ENCODE measurements around the gene LRWD1. TPM values are rescaled to one million over a fixed set of nuclear protein-coding genes. Genes with fewer than 3 reads are reported as not detected.
"Not testable (repeated sequence)": the region's sequence is repeated elsewhere in the genome, so short reads cannot be mapped to it uniquely, and the experiment has no call there.

LRWD1 gene
- total RNA-seq, 4 donors from 2014 or later = 7.0 to 9.2 (median 8.1) TPM

DNA sequence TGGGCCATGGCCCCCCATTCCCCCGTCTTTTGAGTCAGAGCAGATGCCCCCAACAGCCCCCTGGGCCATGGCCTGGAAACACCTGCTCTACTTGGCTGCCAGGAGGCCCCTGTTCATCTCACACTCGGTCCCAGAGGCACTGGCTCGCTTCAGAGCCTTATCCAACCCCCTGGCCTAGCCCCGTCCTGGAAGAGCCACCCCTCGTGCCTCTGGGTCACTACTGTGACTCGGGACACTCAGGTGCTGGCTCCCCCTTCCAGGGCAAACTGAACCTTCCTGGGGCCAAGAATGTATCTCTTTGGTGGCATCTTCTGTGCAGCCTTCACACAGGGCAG, 7.0 kb downstream of the LRWD1 start:
- no peak for TF ChIP-seq CTCF (IDR thresholded peaks at IDR 0.05; ENCODE audit: low read depth)

GRCh38 chr7:102472126-102473041, 7.6 kb downstream of the LRWD1 start:
- no peak for TF ChIP-seq CTCF (IDR thresholded peaks at IDR 0.05; ENCODE audit: low read depth)

DNA sequence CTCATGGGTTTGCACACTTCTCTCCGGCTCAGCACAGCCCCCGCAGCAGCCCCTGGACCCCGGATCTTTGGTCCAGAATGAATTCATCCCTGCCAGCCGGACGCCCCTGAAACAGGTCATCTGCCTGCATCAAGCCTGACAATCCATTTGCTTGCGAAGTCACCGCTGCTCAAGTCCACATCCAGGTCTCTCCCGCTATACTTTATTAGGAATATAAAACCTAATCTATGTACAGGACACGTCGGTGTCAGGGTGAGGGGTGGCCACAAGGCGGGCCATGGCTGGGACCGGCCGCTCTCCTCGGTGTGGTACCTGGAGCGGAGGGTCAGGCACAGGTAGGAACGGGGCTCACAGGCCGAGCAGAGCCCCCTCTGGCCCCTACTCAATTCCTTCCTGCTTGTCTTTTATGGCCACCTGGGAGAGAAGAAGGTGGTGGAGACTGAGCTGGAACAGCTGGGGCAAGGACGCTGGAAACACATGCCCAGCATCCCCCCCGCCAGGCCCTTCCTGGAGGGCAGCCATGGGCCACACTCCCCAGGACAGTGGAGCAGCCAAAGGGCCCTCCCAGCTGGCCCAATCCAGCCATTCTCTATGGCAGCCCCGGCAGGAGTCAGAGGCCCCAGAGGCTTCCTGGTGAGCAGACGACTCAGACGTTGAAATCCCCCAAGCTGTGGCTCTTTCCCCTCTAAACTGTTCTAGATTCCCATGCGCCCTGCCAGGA, 8.6 kb downstream of the LRWD1 start:
- no peak for TF ChIP-seq CTCF (IDR thresholded peaks at IDR 0.05; ENCODE audit: low read depth)

- not testable (repeated sequence) for TF ChIP-seq CTCF (IDR thresholded peaks at IDR 0.05; ENCODE audit: low read depth)
Observed at GRCh38 chr7:102478314-102479208, 13.8 kb downstream of the LRWD1 start, which contains the start of gene POLR2J. Gene POLR2J (minus strand): TSS chr7:102478922. CDS start chr7:102478860, 62 bp downstream.

GRCh38 chr7:102517550-102518147, 52.9 kb downstream of the LRWD1 start, which contains the start of gene RASA4B:
Gene RASA4B (minus strand): TSS chr7:102517777. CDS start chr7:102517710, 67 bp downstream.
- TF ChIP-seq CTCF (IDR thresholded peaks at IDR 0.05; ENCODE audit: low read depth) = not testable (repeated sequence)

Other genes with a start within 250 kb of the LRWD1 start
- gene SH2B2, start 178.1 kb upstream of the LRWD1 start, total RNA-seq = 1 to 10 TPM; 3.3 to 7.5 (median 3.7) TPM
- not detected for gene SPDYE6, start 108.5 kb upstream of the LRWD1 start, total RNA-seq
- 10 to 100 TPM; 14.3 to 39.7 (median 21.9) TPM for gene PRKRIP1, start 68.6 kb upstream of the LRWD1 start, total RNA-seq
- gene ORAI2, start 31.4 kb upstream of the LRWD1 start, total RNA-seq = 10 to 100 TPM in 1 of 4 donors, 1 to 10 TPM in 3; 2.0 to 26.0 (median 6.4) TPM
- 10 to 100 TPM; 11.5 to 16.0 (median 13.2) TPM for gene ALKBH4, start 121 bp upstream of the LRWD1 start, total RNA-seq
- gene POLR2J, start 13.9 kb downstream of the LRWD1 start, total RNA-seq = 10 to 100 TPM; 11.7 to 25.8 (median 18.0) TPM
- 10 to 100 TPM in 1 of 4 donors, 1 to 10 TPM in 3; 4.9 to 12.6 (median 9.0) TPM for gene RASA4B, start 52.8 kb downstream of the LRWD1 start, total RNA-seq
- gene UPK3BL2, start 78.7 kb downstream of the LRWD1 start, total RNA-seq = 10 to 100 TPM in 1 of 4 donors, 1 to 10 TPM in 3; 2.7 to 12.7 (median 6.6) TPM
- gene SPDYE2, start 86.2 kb downstream of the LRWD1 start, total RNA-seq = not detected
- gene POLR2J3, start 107.6 kb downstream of the LRWD1 start, total RNA-seq = 10 to 100 TPM; 10.7 to 27.5 (median 19.3) TPM
- gene RASA4, start 151.8 kb downstream of the LRWD1 start, total RNA-seq = 10 to 100 TPM; 19.9 to 60.6 (median 38.2) TPM
- gene UPK3BL1, start 177.8 kb downstream of the LRWD1 start, total RNA-seq = 10 to 100 TPM in 3 of 4 donors, 1 to 10 TPM in 1; 8.8 to 43.9 (median 19.5) TPM
- gene SPDYE2B, start 185.3 kb downstream of the LRWD1 start, total RNA-seq = not detected
- gene POLR2J2, start 206.7 kb downstream of the LRWD1 start, total RNA-seq = 1 to 10 TPM; 1.3 to 9.8 (median 2.1) TPM

All from subcutaneous adipose tissue (tissue), 4 donors.